ENCODE data around the gene HIVEP3. TPM values are rescaled to one million over a fixed set of nuclear protein-coding genes. Genes with fewer than 3 reads are reported as not detected.

Gene HIVEP3
- total RNA-seq, 1 experiment from 2014 or later: 0.55 TPM

GRCh38 chr1:41738006-41738405 is 180.7 kb downstream of the HIVEP3 start:
- no peaks in the 10 kb centered on the region for H3K27me3 Mint-ChIP-seq (ENCODE audit: low read depth)
- no peaks in the 10 kb centered on the region for H3K9me3 Mint-ChIP-seq
- ATAC-seq (no peak), DNase-seq (ENCODE audit: low spot score) (no peak)
- H3K4me3 Mint-ChIP-seq: no peak overlapping the region
- POLR2A ChIA-PET: no interaction called here
- no peaks in the 10 kb centered on the region for H3K36me3 Mint-ChIP-seq
- H3K27ac Mint-ChIP-seq: no peak overlapping the region
- peaks cover 4% of the 10 kb centered on the region for H3K4me1 Mint-ChIP-seq
- CTCF ChIA-PET: interaction anchor here (1.3 kb wide), 1 partner anchor 436 kb away, joined by 3 read pairs; no protein-coding TSS in a partner anchor
- no peak for TF ChIP-seq ZNF232 (CRISPR knock-in tag; IDR thresholded peaks at IDR 0.05)
- TF ChIP-seq, protein P1, sequence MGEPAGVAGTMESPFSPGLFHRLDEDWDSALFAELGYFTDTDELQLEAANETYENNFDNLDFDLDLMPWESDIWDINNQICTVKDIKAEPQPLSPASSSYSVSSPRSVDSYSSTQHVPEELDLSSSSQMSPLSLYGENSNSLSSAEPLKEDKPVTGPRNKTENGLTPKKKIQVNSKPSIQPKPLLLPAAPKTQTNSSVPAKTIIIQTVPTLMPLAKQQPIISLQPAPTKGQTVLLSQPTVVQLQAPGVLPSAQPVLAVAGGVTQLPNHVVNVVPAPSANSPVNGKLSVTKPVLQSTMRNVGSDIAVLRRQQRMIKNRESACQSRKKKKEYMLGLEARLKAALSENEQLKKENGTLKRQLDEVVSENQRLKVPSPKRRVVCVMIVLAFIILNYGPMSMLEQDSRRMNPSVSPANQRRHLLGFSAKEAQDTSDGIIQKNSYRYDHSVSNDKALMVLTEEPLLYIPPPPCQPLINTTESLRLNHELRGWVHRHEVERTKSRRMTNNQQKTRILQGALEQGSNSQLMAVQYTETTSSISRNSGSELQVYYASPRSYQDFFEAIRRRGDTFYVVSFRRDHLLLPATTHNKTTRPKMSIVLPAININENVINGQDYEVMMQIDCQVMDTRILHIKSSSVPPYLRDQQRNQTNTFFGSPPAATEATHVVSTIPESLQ (CRISPR knock-in tag; IDR thresholded peaks at IDR 0.05): no peak
- TF ChIP-seq, protein P2, sequence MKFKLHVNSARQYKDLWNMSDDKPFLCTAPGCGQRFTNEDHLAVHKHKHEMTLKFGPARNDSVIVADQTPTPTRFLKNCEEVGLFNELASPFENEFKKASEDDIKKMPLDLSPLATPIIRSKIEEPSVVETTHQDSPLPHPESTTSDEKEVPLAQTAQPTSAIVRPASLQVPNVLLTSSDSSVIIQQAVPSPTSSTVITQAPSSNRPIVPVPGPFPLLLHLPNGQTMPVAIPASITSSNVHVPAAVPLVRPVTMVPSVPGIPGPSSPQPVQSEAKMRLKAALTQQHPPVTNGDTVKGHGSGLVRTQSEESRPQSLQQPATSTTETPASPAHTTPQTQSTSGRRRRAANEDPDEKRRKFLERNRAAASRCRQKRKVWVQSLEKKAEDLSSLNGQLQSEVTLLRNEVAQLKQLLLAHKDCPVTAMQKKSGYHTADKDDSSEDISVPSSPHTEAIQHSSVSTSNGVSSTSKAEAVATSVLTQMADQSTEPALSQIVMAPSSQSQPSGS (CRISPR knock-in tag; IDR thresholded peaks at IDR 0.05; ENCODE audit: borderline replicate concordance, low read depth): no peak
- no peak for TF ChIP-seq NR1H2 (CRISPR knock-in tag; IDR thresholded peaks at IDR 0.05)

GRCh38 chr1:41735631-41736260 is 183.0 kb downstream of the HIVEP3 start:
- H3K27ac Mint-ChIP-seq: no peak overlapping the region
- no peaks in the 10 kb centered on the region for H3K27me3 Mint-ChIP-seq (ENCODE audit: low read depth)
- ATAC-seq (no peak), DNase-seq (ENCODE audit: low spot score) (no peak)
- H3K9me3 Mint-ChIP-seq: peaks cover 5% of the 10 kb centered on the region
- TF ChIP-seq NR2C2 (CRISPR knock-in tag; IDR thresholded peaks at IDR 0.05) (no peak), ZNF121 (CRISPR knock-in tag; IDR thresholded peaks at IDR 0.05) (no peak), TCF7 (CRISPR knock-in tag; IDR thresholded peaks at IDR 0.05; ENCODE audit: low read depth) (no peak), ZNF219 (CRISPR knock-in tag; IDR thresholded peaks at IDR 0.05; ENCODE audit: borderline replicate concordance) (no peak), JUN (CRISPR knock-in tag; IDR thresholded peaks at IDR 0.05) (no peak), ZNF281 (CRISPR knock-in tag; IDR thresholded peaks at IDR 0.05) (no peak), RORB (CRISPR knock-in tag; IDR thresholded peaks at IDR 0.05) (no peak), SP1 (CRISPR knock-in tag; conservative IDR thresholded peaks at IDR 0.05) (no peak), ZNF263 (CRISPR knock-in tag; IDR thresholded peaks at IDR 0.05; ENCODE audit: low read depth) (no peak), NFE2L1 (CRISPR knock-in tag; IDR thresholded peaks at IDR 0.05) (no peak)
- TF ChIP-seq, protein P1 (CRISPR knock-in tag; IDR thresholded peaks at IDR 0.05): no peak
- TF ChIP-seq, protein P2 (CRISPR knock-in tag; IDR thresholded peaks at IDR 0.05; ENCODE audit: borderline replicate concordance, low read depth): no peak
- TF ChIP-seq, protein P3, sequence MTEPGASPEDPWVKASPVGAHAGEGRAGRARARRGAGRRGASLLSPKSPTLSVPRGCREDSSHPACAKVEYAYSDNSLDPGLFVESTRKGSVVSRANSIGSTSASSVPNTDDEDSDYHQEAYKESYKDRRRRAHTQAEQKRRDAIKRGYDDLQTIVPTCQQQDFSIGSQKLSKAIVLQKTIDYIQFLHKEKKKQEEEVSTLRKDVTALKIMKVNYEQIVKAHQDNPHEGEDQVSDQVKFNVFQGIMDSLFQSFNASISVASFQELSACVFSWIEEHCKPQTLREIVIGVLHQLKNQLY (CRISPR knock-in tag; IDR thresholded peaks at IDR 0.05): no peak
- ChIA-PET POLR2A (no interaction called here), CTCF (no interaction called here)
- peaks cover 4% of the 10 kb centered on the region for H3K4me1 Mint-ChIP-seq
- H3K4me3 Mint-ChIP-seq: no peak overlapping the region
- H3K36me3 Mint-ChIP-seq: no peaks in the 10 kb centered on the region

Data from WTC11 (cell line).